ENCODE measurements around the gene TSPYL4.

DNA sequence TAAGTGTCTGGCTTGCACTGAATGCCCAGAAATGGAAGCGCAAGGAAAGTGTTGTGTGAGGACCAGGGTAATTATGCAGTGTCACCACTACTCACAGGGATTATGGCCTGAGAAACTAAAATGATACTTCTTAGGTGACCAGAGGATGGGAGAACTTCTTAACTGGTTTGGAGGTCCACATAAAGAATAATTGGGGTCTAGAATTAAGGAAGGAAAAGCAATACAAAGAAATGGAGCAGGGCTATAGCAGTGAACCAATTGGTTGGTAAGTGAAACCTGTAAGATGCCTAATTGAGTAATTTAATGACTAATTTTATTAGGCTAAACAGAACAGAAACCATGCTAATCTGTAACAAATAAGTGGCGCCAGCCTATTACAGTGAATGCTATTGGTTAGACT lies 5.3 kb downstream of the TSPYL4 start:
- TF ChIP-seq, protein P1, sequence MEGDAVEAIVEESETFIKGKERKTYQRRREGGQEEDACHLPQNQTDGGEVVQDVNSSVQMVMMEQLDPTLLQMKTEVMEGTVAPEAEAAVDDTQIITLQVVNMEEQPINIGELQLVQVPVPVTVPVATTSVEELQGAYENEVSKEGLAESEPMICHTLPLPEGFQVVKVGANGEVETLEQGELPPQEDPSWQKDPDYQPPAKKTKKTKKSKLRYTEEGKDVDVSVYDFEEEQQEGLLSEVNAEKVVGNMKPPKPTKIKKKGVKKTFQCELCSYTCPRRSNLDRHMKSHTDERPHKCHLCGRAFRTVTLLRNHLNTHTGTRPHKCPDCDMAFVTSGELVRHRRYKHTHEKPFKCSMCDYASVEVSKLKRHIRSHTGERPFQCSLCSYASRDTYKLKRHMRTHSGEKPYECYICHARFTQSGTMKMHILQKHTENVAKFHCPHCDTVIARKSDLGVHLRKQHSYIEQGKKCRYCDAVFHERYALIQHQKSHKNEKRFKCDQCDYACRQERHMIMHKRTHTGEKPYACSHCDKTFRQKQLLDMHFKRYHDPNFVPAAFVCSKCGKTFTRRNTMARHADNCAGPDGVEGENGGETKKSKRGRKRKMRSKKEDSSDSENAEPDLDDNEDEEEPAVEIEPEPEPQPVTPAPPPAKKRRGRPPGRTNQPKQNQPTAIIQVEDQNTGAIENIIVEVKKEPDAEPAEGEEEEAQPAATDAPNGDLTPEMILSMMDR (IDR thresholded peaks at IDR 0.05; ENCODE audit: borderline replicate concordance, extremely low read depth, low read length, poor library complexity, severe bottlenecking) = no peak
- TF ChIP-seq EZH2 (IDR thresholded peaks at IDR 0.05; ENCODE audit: borderline replicate concordance, low read depth, low read length, severe bottlenecking) = no peak

Measured in DND-41 (cell line).